CD4-positive, alpha-beta T cell (primary cell): ENCODE data around the gene FGF14. TPM values are rescaled to one million over a fixed set of nuclear protein-coding genes. Genes with fewer than 3 reads are reported as not detected.

Experiments
- ATAC-seq: fragments of 200-7000 bp; cut with Tn5 transposase; one replicate; pipeline ENCODE4 v1.10.0; 2022; ENCODE audit warnings: mild to moderate bottlenecking; ENCODE audit not compliant: poor library complexity
- CTCF ChIA-PET: fragments of 350-600 bp; sonication (Branson Sonifier 250); formaldehyde crosslinking; loops from one replicate; lab custom pipeline; 2021; ENCODE audit warnings: antibody characterized with exemption, inconsistent platforms; lab: Charles Lee
- POLR2A ChIA-PET: fragments of 350-600 bp; sonication (Branson Sonifier 250); formaldehyde crosslinking; loops from one replicate; lab custom pipeline; 2021; ENCODE audit warnings: antibody characterized with exemption, inconsistent platforms; lab: Charles Lee
- DNase-seq, 14 experiments: peaks; one replicate each; pipeline ENCODE4 v3.0.0-alpha.2; 2013 to 2020; ENCODE audit warnings: mixed read lengths in 2 of 14
- H3K27ac ChIP-seq, 2 donors: one replicate each; pipeline versions ENCODE4 v1.5.1 to v1.7.0; 2013; ENCODE audit warnings: low read length in 2 of 2, low read depth in 1 of 2, mild to moderate bottlenecking in 1 of 2
- H3K27me3 ChIP-seq, 2 experiments: 1 replicate in 1 of 2; 2 replicates in 1 of 2; pipeline versions ENCODE4 v1.6.1 to v1.7.0; 2013; ENCODE audit warnings: low read length in 2 of 2, control low read depth in 1 of 2, mild to moderate bottlenecking in 1 of 2, moderate library complexity in 1 of 2; ENCODE audit not compliant: insufficient read depth in 2 of 2, control insufficient read depth in 1 of 2
- H3K36me3 ChIP-seq: one replicate; pipeline ENCODE4 v1.6.1; 2013; ENCODE audit warnings: low read length, control low read depth; ENCODE audit not compliant: insufficient read depth
- H3K4me1 ChIP-seq: one replicate; pipeline ENCODE4 v1.6.1; 2013; ENCODE audit warnings: low read length, control low read depth; ENCODE audit not compliant: insufficient read depth
- H3K4me3 ChIP-seq: one replicate; pipeline ENCODE4 v1.5.1; 2013; ENCODE audit warnings: mild to moderate bottlenecking, low read length, moderate library complexity
- H3K9me3 ChIP-seq, 2 experiments: 1 replicate in 1 of 2; 2 replicates in 1 of 2; pipeline versions ENCODE4 v1.6.1 to v1.7.0; 2013; ENCODE audit warnings: low read length in 2 of 2, mild to moderate bottlenecking in 2 of 2, control low read depth in 1 of 2, moderate library complexity in 1 of 2; ENCODE audit not compliant: control insufficient read depth in 1 of 2, insufficient read depth in 1 of 2
- H3K27ac Mint-ChIP-seq: one replicate; pipeline ENCODE4 v1.8.0; 2020; ENCODE audit warnings: mixed read lengths
- H3K27me3 Mint-ChIP-seq: one replicate; pipeline ENCODE4 v1.8.0; 2021; ENCODE audit warnings: mixed read lengths
- H3K36me3 Mint-ChIP-seq: one replicate; pipeline ENCODE4 v1.8.0; 2021; ENCODE audit warnings: low read depth, mixed read lengths
- H3K4me1 Mint-ChIP-seq: one replicate; pipeline ENCODE4 v1.8.0; 2021; ENCODE audit warnings: low read depth, mixed read lengths
- H3K4me3 Mint-ChIP-seq: one replicate; pipeline ENCODE4 v1.8.0; 2020; ENCODE audit warnings: mild to moderate bottlenecking, mixed read lengths
- H3K9me3 Mint-ChIP-seq: one replicate; pipeline ENCODE4 v1.8.0; 2020; ENCODE audit warnings: mixed read lengths
- CTCF ChIP-seq: fragments of 200-600 bp; IDR thresholded peaks from one replicate; pipeline ENCODE4 v1.8.0; 2022; ENCODE audit warnings: antibody characterized with exemption, mild to moderate bottlenecking
- intact Hi-C, 2 experiments: fragments of 100-400 bp; cut with DNase I in 1 of 2; cut with micrococcal nuclease in 1 of 2; formaldehyde crosslinking; loops; one replicate each; pipeline versions ENCODE4 v1.15.1 to v1.9.0; 2023 to 2025; cut with DNase I, micrococcal nuclease
- total RNA-seq, 174 experiments: library from RNA in 2 of 174; stranded (reverse) in 2 of 174; gene quantifications; one replicate each; pipeline ENCODE4 v1.2.3 and lab custom pipeline; 2021 to 2026

The FGF14 gene
- total RNA-seq, 2 experiments from 2014 or later = not detected

- ChIA-PET CTCF (no interaction called here), POLR2A (no interaction called here)
- Mint-ChIP-seq H3K9me3 (no peaks in the 10 kb centered on the region), H3K4me3 (no peak overlapping the region), H3K27ac (no peak overlapping the region), H3K4me1 (no peaks in the 10 kb centered on the region), H3K27me3 (no peaks in the 10 kb centered on the region), H3K36me3 (no peaks in the 10 kb centered on the region)
- H3K27ac ChIP-seq = no peak overlapping the region
- H3K9me3 ChIP-seq = no peaks in the 10 kb centered on the region
- ATAC-seq (no peak), DNase-seq (no peak)
- H3K4me3 ChIP-seq = no peak overlapping the region
- H3K27me3 ChIP-seq = no peaks in the 10 kb centered on the region
- H3K36me3 ChIP-seq = no peaks in the 10 kb centered on the region
- H3K4me1 ChIP-seq = no peaks in the 10 kb centered on the region
- intact Hi-C loops = no loop called here
- TF ChIP-seq CTCF = no peak
Observed at GRCh38 chr13:102251817-102252216, 150.0 kb downstream of the FGF14 start.

- POLR2A ChIA-PET = no interaction called here
- no peaks in the 10 kb centered on the region for H3K9me3 ChIP-seq
- no peak overlapping the region for H3K27ac ChIP-seq
- CTCF ChIA-PET = no interaction called here
- no peak overlapping the region for H3K4me3 ChIP-seq
- H3K4me1 ChIP-seq = no peaks in the 10 kb centered on the region
- intact Hi-C loops = no loop called here
- no peaks in the 10 kb centered on the region for H3K9me3 Mint-ChIP-seq
- no peak for ATAC-seq
- TF ChIP-seq CTCF = no peak
- DNase-seq = no peak
- no peak overlapping the region for H3K27ac Mint-ChIP-seq
- H3K36me3 Mint-ChIP-seq = no peaks in the 10 kb centered on the region
- H3K36me3 ChIP-seq = no peaks in the 10 kb centered on the region
- no peaks in the 10 kb centered on the region for H3K27me3 ChIP-seq
- no peaks in the 10 kb centered on the region for H3K4me1 Mint-ChIP-seq
- H3K27me3 Mint-ChIP-seq = no peaks in the 10 kb centered on the region
- H3K4me3 Mint-ChIP-seq = no peak overlapping the region
Observed at GRCh38 chr13:102250448-102250847, 151.4 kb downstream of the FGF14 start.

DNA sequence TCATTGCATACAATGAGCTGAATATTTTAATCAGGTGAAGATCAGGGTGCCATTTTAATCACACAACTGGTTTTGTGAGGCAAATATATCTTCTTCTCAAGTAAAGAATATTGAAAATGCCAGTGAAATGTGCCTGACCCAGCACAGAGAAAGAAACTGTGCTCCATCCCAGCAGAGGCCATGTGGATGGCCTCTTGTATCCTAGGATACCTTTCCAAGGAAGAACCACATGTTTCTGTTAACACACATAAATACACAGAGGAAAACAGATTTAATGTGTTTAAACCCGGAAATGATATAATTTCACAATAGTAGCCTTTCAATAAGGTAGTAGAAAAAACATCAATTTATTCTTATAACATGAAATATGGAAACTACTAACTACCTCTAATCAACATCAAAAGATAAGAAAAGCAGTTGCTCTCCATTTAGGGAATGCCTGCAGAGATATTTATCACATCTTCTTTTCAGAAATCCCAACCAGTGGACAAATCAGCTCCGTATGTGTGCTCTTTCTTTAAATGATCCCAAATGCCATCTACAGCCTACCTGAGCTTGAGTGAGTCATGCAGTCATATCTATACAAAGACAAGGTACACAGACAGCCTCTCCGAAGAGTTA lies 157.1 kb downstream of the FGF14 start:
- ChIA-PET CTCF (no interaction called here), POLR2A (no interaction called here)
- Mint-ChIP-seq H3K36me3 (no peaks in the 10 kb centered on the region), H3K4me3 (no peak overlapping the region), H3K9me3 (no peaks in the 10 kb centered on the region), H3K4me1 (no peaks in the 10 kb centered on the region), H3K27ac (no peak overlapping the region), H3K27me3 (no peaks in the 10 kb centered on the region)
- no peaks in the 10 kb centered on the region for H3K36me3 ChIP-seq
- H3K27ac ChIP-seq = no peak overlapping the region
- intact Hi-C loops = no loop called here
- ATAC-seq (no peak), DNase-seq (no peak)
- no peak for TF ChIP-seq CTCF
- H3K27me3 ChIP-seq = no peaks in the 10 kb centered on the region
- no peaks in the 10 kb centered on the region for H3K4me1 ChIP-seq
- no peak overlapping the region for H3K4me3 ChIP-seq
- H3K9me3 ChIP-seq = no peaks in the 10 kb centered on the region
